HepG2 (cell line): ENCODE results near the gene GNA12. TPM values are rescaled to one million over a fixed set of nuclear protein-coding genes. Genes with fewer than 3 reads are reported as not detected.

Experiments used
- ATAC-seq: fragments of 200-7000 bp; cut with Tn5 transposase; 3 replicates; pipeline ENCODE4 v1.9.1; 2020; ENCODE audit warnings: mild to moderate bottlenecking, moderate library complexity
- BruUV-seq: library from RNA; stranded (reverse); fragments of 400-500 nt; replicated peaks from 2 replicates; lab custom pipeline; 2021; lab: Mats Ljungman, UMichigan
- CTCF ChIA-PET: fragments of 300-600 bp; formaldehyde crosslinking; extraction: SDS; loops from one replicate; lab custom pipeline; 2021; ENCODE audit warnings: low total read pairs, inconsistent platforms, low intra/inter-chr PET ratio; lab: Yijun Ruan, JAX
- POLR2A ChIA-PET: fragments of 350-600 bp; sonication (Branson Sonifier 250); formaldehyde crosslinking; loops from one replicate; lab custom pipeline; 2020; ENCODE audit warnings: antibody characterized with exemption, inconsistent platforms; lab: Yijun Ruan, JAX
- DNase-seq: peaks from one replicate; pipeline ENCODE4 v3.0.0-alpha.2; 2015; ENCODE audit warnings: low spot score
- FAIRE-seq: peaks from 3 replicates; lab custom pipeline; 2011; peaks lifted over from hg19 to GRCh38; lab: Jason Lieb, UNC
- H2AFZ ChIP-seq: one replicate; pipeline ENCODE4 v1.6.1; 2011; ENCODE audit warnings: low read length, inconsistent platforms
- H3K27ac ChIP-seq: fragments of 300-600 bp; 3 replicates; pipeline ENCODE4 v1.8.0; 2011; ENCODE audit warnings: mixed run types, mild to moderate bottlenecking, mixed read lengths, low read length, inconsistent platforms; ENCODE audit not compliant: insufficient read depth; ENCODE audit errors: extremely low read length
- H3K27me3 ChIP-seq, 2 experiments: fragments of 200-600 bp in 1 of 2; 2 replicates in 1 of 2; 3 replicates in 1 of 2; pipeline versions ENCODE4 v1.6.0 to v1.8.0; 2011; ENCODE audit warnings: low read length in 2 of 2, mild to moderate bottlenecking in 2 of 2, moderate library complexity in 2 of 2, inconsistent platforms in 1 of 2; ENCODE audit not compliant: insufficient read depth in 2 of 2, control insufficient read depth in 1 of 2
- H3K36me3 ChIP-seq, 2 experiments: fragments of 200-600 bp in 1 of 2; replicated peaks in 1 of 2; 2 replicates in 1 of 2; 3 replicates in 1 of 2; pipeline versions ENCODE4 v1.5.1 to v1.8.0; 2011; ENCODE audit warnings: low read length in 2 of 2, inconsistent platforms in 1 of 2; ENCODE audit not compliant: insufficient read depth in 2 of 2, control insufficient read depth in 1 of 2
- H3K4me1 ChIP-seq: 2 replicates; pipeline ENCODE4 v1.5.1; 2012; ENCODE audit warnings: low read length, inconsistent platforms; ENCODE audit not compliant: insufficient read depth
- H3K4me2 ChIP-seq: 2 replicates; pipeline ENCODE4 v1.6.0; 2011; ENCODE audit warnings: low read depth, low read length, inconsistent platforms
- H3K4me3 ChIP-seq, 3 experiments: fragments of 200-600 bp in 1 of 3; sonication (generic), shearing (Covaris generic) in 1 of 3; replicated peaks in 1 of 3; 2 replicates each; pipeline ENCODE4 v1.5.1; 2011 to 2016; ENCODE audit warnings: low read length in 3 of 3, inconsistent platforms in 2 of 3, low read depth in 2 of 3, mild to moderate bottlenecking in 2 of 3, control low read depth in 1 of 3, mixed read lengths in 1 of 3; ENCODE audit not compliant: insufficient read depth in 1 of 3
- H3K79me2 ChIP-seq: one replicate; pipeline ENCODE4 v1.6.1; 2011; ENCODE audit warnings: low read length, inconsistent platforms; ENCODE audit not compliant: insufficient read depth
- H3K9ac ChIP-seq: 2 replicates; pipeline ENCODE4 v1.6.0; 2011; ENCODE audit warnings: mild to moderate bottlenecking, low read depth, low read length, inconsistent platforms; ENCODE audit not compliant: insufficient read depth
- H3K9me3 ChIP-seq: 2 replicates; pipeline ENCODE4 v1.5.1; 2012; ENCODE audit warnings: mild to moderate bottlenecking, low read length
- H4K20me1 ChIP-seq: 2 replicates; pipeline ENCODE4 v1.6.0; 2011; ENCODE audit warnings: inconsistent platforms, mild to moderate bottlenecking, low read length, moderate library complexity; ENCODE audit not compliant: insufficient read depth
- ATF6 ChIP-seq: sonication (generic); formaldehyde crosslinking; conservative IDR thresholded peaks from 2 replicates; pipeline ENCODE4 v1.4.0; 2020; ENCODE audit warnings: missing genetic modification reagents
- CAMTA2 ChIP-seq: sonication (generic); formaldehyde crosslinking; IDR thresholded peaks from 2 replicates; pipeline ENCODE4 v1.4.0; 2020; ENCODE audit warnings: mild to moderate bottlenecking, missing genetic modification reagents, borderline replicate concordance
- EED ChIP-seq: sonication (generic); formaldehyde crosslinking; IDR thresholded peaks from 2 replicates; pipeline ENCODE4 v1.5.0; 2020; ENCODE audit warnings: mild to moderate bottlenecking, missing genetic modification reagents
- IRF2 ChIP-seq: IDR thresholded peaks from 2 replicates; pipeline ENCODE4 v1.6.1; 2018; ENCODE audit warnings: missing genetic modification reagents, missing compliant biosample characterization
- ISX ChIP-seq: sonication (generic); formaldehyde crosslinking; conservative IDR thresholded peaks from 2 replicates; pipeline ENCODE4 v1.5.0; 2020; ENCODE audit warnings: missing genetic modification reagents
- MIXL1 ChIP-seq: IDR thresholded peaks from 2 replicates; pipeline ENCODE4 v1.6.1; 2016
- NFKBIZ ChIP-seq: IDR thresholded peaks from 2 replicates; pipeline ENCODE4 v1.6.1; 2018; ENCODE audit warnings: missing genetic modification reagents, missing compliant biosample characterization
- PHB2 ChIP-seq: fragments of 450-650 bp; IDR thresholded peaks from 2 replicates; pipeline ENCODE4 v1.6.1; 2018; ENCODE audit not compliant: partially characterized antibody
- RBM22 ChIP-seq: fragments of 200-400 bp; formaldehyde crosslinking; optimal IDR thresholded peaks from 2 replicates; pipeline ENCODE3; 2017; ENCODE audit warnings: mild to moderate bottlenecking, low read length, moderate library complexity
- SMAD9 ChIP-seq: sonication (generic); formaldehyde crosslinking; IDR thresholded peaks from 2 replicates; pipeline ENCODE4 v1.5.1; 2020; ENCODE audit warnings: mild to moderate bottlenecking, missing genetic modification reagents
- TCF7L2 ChIP-seq: IDR thresholded peaks from 2 replicates; pipeline ENCODE4 v1.6.1; 2011; ENCODE audit warnings: mild to moderate bottlenecking, low read depth, low read length, moderate library complexity
- ZMYM2 ChIP-seq: sonication (generic); formaldehyde crosslinking; IDR thresholded peaks from 2 replicates; pipeline ENCODE4 v1.8.0; 2022; ENCODE audit warnings: mild to moderate bottlenecking, missing genetic modification reagents
- ZNF580 ChIP-seq: IDR thresholded peaks from 2 replicates; pipeline ENCODE4 v1.6.1; 2016; ENCODE audit warnings: low read depth, borderline replicate concordance
- ZNF709 ChIP-seq: sonication (generic); formaldehyde crosslinking; IDR thresholded peaks from 2 replicates; pipeline ENCODE4 v1.5.0; 2020; ENCODE audit warnings: mild to moderate bottlenecking, missing genetic modification reagents
- WGBS: methylation state at CpG from one replicate; pipeline ENCODE4 v1.1.6; 2017; ENCODE audit warnings: low lambda C conversion rate; 5-methylcytosine and 5-hydroxymethylcytosine counted together
- in situ Hi-C: cut with HindIII; loops from 2 replicates; pipeline ENCODE4 v1.10.0; 2017; ENCODE audit warnings: low pct_unique_long_range_greater_than_20kb; ENCODE audit not compliant: extremely low pct_ligation_motif_present
- intact Hi-C: fragments of 100-400 bp; cut with micrococcal nuclease; formaldehyde crosslinking; loops from one replicate; pipeline ENCODE4 v1.10.0; 2022; ENCODE audit not compliant: unreplicated experiment
- polyA plus RNA-seq, 8 experiments: library from polyadenylated mRNA; depleted of rRNA in 3 of 8; stranded (reverse) in 7 of 8; unstranded in 1 of 8; fragments of >200 nt; fragmentation: Illumina TruSeq in 4 of 8; extraction: Trizol in 4 of 8; gene quantifications; 2 replicates each; pipeline versions ENCODE4 v1.2.1 to v1.2.3, GENCODE V29; 2011 to 2016; ENCODE audit warnings: low read depth in 4 of 8, missing spikeins in 1 of 8, mixed read lengths in 1 of 8; ENCODE audit not compliant: insufficient read depth in 1 of 8
- total RNA-seq, 5 experiments: library from RNA; depleted of rRNA; stranded (reverse); fragments of >200 nt; fragmentation: Illumina TruSeq; extraction: Trizol; gene quantifications; 2 replicates each; pipeline ENCODE4 v1.2.3, GENCODE V29; 2016; ENCODE audit warnings: low read depth in 1 of 5
- TF ChIP-seq, protein P1 (sequence below): sonication (generic); formaldehyde crosslinking; conservative IDR thresholded peaks from 2 replicates; pipeline ENCODE4 v1.8.0; 2022; ENCODE audit warnings: mild to moderate bottlenecking, moderate library complexity, missing genetic modification reagents
- TF ChIP-seq, protein P2 (sequence below): sonication (generic); formaldehyde crosslinking; IDR thresholded peaks from 2 replicates; pipeline ENCODE4 v1.5.1; 2020; ENCODE audit warnings: mild to moderate bottlenecking, missing genetic modification reagents, borderline replicate concordance

The GNA12 gene
- total and polyA plus RNA-seq, 2 of the 13 experiments (the other 11 are each of a cell fraction or from before 2014, with no cell fraction given) = 16.2 to 50.9 TPM

GRCh38 chr7:2773608-2774007 lies 70.5 kb downstream of the GNA12 start:
- in situ Hi-C loops = no loop called here
- CTCF ChIA-PET = no interaction called here
- H3K4me1 ChIP-seq = no peaks in the 10 kb centered on the region

DNA sequence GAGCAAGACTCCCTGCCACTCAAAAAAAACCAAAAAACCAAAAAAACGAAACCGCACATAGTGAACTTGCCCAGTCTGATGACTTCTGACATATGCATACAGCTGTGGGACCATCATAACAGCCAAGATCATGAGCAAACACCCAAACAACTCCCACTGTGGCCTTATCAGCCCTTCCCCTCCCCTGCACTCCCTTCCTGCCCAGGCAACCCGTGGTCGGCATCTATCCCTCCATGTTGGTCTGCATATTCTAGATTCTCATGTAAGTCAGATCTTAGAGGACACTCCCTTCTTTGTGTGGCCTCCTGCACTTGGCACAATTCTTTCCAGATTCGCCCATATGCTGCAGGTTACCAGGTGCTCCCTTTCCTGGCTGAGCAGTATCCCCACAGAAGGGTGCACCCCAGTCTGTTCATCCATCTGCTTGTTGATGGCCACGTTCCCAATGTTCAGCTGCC lies 72.8 kb downstream of the GNA12 start:
- in situ Hi-C loops (no loop called here), intact Hi-C loops (no loop called here)
- WGBS = 98% methylated on average over 6 of the region's 6 CpGs
- peaks cover 3 to 20% of the 10 kb centered on the region in 2 experiments; a peak in 4 of 5 replicates for H3K36me3 ChIP-seq
- no peak overlapping the region for H2AFZ ChIP-seq
- H3K27me3 ChIP-seq = no peaks in the 10 kb centered on the region
- BruUV-seq = no TSS peak
- H3K9me3 ChIP-seq = no peaks in the 10 kb centered on the region
- no peaks in the 10 kb centered on the region for H3K4me1 ChIP-seq
- H3K9ac ChIP-seq = no peak overlapping the region
- TF ChIP-seq, protein P1, sequence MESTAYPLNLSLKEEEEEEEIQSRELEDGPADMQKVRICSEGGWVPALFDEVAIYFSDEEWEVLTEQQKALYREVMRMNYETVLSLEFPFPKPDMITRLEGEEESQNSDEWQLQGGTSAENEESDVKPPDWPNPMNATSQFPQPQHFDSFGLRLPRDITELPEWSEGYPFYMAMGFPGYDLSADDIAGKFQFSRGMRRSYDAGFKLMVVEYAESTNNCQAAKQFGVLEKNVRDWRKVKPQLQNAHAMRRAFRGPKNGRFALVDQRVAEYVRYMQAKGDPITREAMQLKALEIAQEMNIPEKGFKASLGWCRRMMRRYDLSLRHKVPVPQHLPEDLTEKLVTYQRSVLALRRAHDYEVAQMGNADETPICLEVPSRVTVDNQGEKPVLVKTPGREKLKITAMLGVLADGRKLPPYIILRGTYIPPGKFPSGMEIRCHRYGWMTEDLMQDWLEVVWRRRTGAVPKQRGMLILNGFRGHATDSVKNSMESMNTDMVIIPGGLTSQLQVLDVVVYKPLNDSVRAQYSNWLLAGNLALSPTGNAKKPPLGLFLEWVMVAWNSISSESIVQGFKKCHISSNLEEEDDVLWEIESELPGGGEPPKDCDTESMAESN = no peak
- TF ChIP-seq RBM22 (peak; percentile 40), SMAD9 (CRISPR knock-in tag) (no peak), ATF6 (no peak)
- ATAC-seq (no peak), FAIRE-seq (no peak), DNase-seq (no peak)
- H3K4me2 ChIP-seq = no peak overlapping the region
- H4K20me1 ChIP-seq = 0 out of 2 replicates have a peak, but pooled peaks cover 3% of the 10 kb centered on the region
- no peak overlapping the region for H3K4me3 ChIP-seq
- H3K79me2 ChIP-seq = no peaks in the 10 kb centered on the region
- CTCF ChIA-PET = no interaction called here
- POLR2A ChIA-PET = no interaction called here
- H3K27ac ChIP-seq = no peak overlapping the region

More at GRCh38 chr7:2773608-2774007, 70.5 kb downstream of the GNA12 start:
- no peak for TF ChIP-seq CAMTA2
- no peak for TF ChIP-seq MIXL1 (CRISPR knock-in tag)
- TF ChIP-seq NFKBIZ (CRISPR knock-in tag) = no peak
- TF ChIP-seq, protein P2, sequence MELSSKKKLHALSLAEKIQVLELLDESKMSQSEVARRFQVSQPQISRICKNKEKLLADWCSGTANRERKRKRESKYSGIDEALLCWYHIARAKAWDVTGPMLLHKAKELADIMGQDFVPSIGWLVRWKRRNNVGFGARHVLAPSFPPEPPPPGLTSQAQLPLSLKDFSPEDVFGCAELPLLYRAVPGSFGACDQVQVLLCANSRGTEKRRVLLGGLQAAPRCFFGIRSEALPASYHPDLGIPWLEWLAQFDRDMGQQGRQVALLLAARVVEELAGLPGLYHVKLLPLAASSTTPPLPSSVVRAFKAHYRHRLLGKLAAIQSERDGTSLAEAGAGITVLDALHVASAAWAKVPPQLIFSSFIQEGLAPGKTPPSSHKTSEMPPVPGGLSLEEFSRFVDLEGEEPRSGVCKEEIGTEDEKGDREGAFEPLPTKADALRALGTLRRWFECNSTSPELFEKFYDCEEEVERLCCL (CRISPR knock-in tag) = no peak
- no peak for TF ChIP-seq ZNF709 (CRISPR knock-in tag)
- TF ChIP-seq IRF2 = no peak
- no peak for TF ChIP-seq ZNF580 (CRISPR knock-in tag)
- TF ChIP-seq ZMYM2 (CRISPR knock-in tag) = no peak
- TF ChIP-seq TCF7L2 = no peak
- TF ChIP-seq PHB2 = no peak
- TF ChIP-seq ISX (CRISPR knock-in tag) = no peak
- TF ChIP-seq EED (CRISPR knock-in tag) = no peak
- TF ChIP-seq, all 625 proteins: peak for 0
- H3K79me2 ChIP-seq = no peaks in the 10 kb centered on the region
- no peaks in the 10 kb centered on the region for H3K9me3 ChIP-seq
- FAIRE-seq (no peak), ATAC-seq (no peak), DNase-seq (no peak)
- peaks cover 2 to 24% of the 10 kb centered on the region in 2 experiments; a peak in 4 of 5 replicates for H3K36me3 ChIP-seq
- intact Hi-C loops = no loop called here
- no peak overlapping the region for H2AFZ ChIP-seq
- 96% methylated on average over 11 of the region's 11 CpGs for WGBS
- H3K4me2 ChIP-seq = no peak overlapping the region
- H3K4me3 ChIP-seq = no peak overlapping the region
- POLR2A ChIA-PET = no interaction called here
- H4K20me1 ChIP-seq = 0 out of 2 replicates have a peak, but pooled peaks cover 3% of the 10 kb centered on the region
- no peak overlapping the region for H3K27ac ChIP-seq
- no peak overlapping the region for H3K9ac ChIP-seq
- no TSS peak for BruUV-seq
- no peaks in the 10 kb centered on the region for H3K27me3 ChIP-seq
